ENCODE data around the gene SEC14L1. TPM values are rescaled to one million over a fixed set of nuclear protein-coding genes. Genes with fewer than 3 reads are reported as not detected.

The SEC14L1 gene
- total RNA-seq, 2 experiments from 2014 or later, result 98.5 to 146 TPM

GRCh38 chr17:77212081-77212832, 71.5 kb downstream of the SEC14L1 start:
- Mint-ChIP-seq H3K4me1 (peaks cover 1% of the 10 kb centered on the region), H3K36me3 (peaks cover 46% of the 10 kb centered on the region), H3K27ac (peak overlapping the region; percentile 12), H3K27me3 (no peaks in the 10 kb centered on the region), H3K9me3 (ENCODE audit: low read depth) (no peaks in the 10 kb centered on the region), H3K4me3 (no peak overlapping the region)
- CTCF ChIA-PET, result interaction anchor here (2.8 kb wide), 1 partner anchor 124 kb away, joined by 8 read pairs; no protein-coding TSS in a partner anchor
- DNase-seq, result no peak
- ATAC-seq, result no peak

GRCh38 chr17:77212833-77213777, 72.3 kb downstream of the SEC14L1 start:
- Mint-ChIP-seq H3K36me3 (peaks cover 46% of the 10 kb centered on the region), H3K4me3 (no peak overlapping the region), H3K4me1 (peaks cover 1% of the 10 kb centered on the region), H3K27me3 (no peaks in the 10 kb centered on the region), H3K27ac (no peak overlapping the region), H3K9me3 (ENCODE audit: low read depth) (no peaks in the 10 kb centered on the region)
- CTCF ChIA-PET, result interaction anchor here (2.8 kb wide), 1 partner anchor 125 kb away, joined by 8 read pairs; no protein-coding TSS in a partner anchor
- DNase-seq, result no peak
- no peak for ATAC-seq

- Mint-ChIP-seq H3K4me3 (no peak overlapping the region), H3K9me3 (ENCODE audit: low read depth) (no peaks in the 10 kb centered on the region), H3K27ac (no peak overlapping the region), H3K4me1 (peaks cover 1% of the 10 kb centered on the region), H3K36me3 (peaks cover 41% of the 10 kb centered on the region), H3K27me3 (no peaks in the 10 kb centered on the region)
- DNase-seq (no peak), ATAC-seq (no peak)
- CTCF ChIA-PET, result interaction anchor here (2.8 kb wide), 1 partner anchor 126 kb away, joined by 8 read pairs; no protein-coding TSS in a partner anchor
Observed at GRCh38 chr17:77213778-77214132, 73.0 kb downstream of the SEC14L1 start.

GRCh38 chr17:77214328-77214727, 73.6 kb downstream of the SEC14L1 start:
- H3K4me3 Mint-ChIP-seq, result no peak overlapping the region
- ATAC-seq (no peak), DNase-seq (no peak)
- CTCF ChIA-PET, result interaction anchor here (1.0 to 2.8 kb wide), 2 partner anchors 21 to 126 kb away, joined by 5 to 8 read pairs; no protein-coding TSS in a partner anchor
- no peaks in the 10 kb centered on the region for H3K9me3 Mint-ChIP-seq (ENCODE audit: low read depth)
- no peaks in the 10 kb centered on the region for H3K27me3 Mint-ChIP-seq
- peaks cover 46% of the 10 kb centered on the region for H3K36me3 Mint-ChIP-seq
- peaks cover 1% of the 10 kb centered on the region for H3K4me1 Mint-ChIP-seq
- no peak overlapping the region for H3K27ac Mint-ChIP-seq

GRCh38 chr17:77214743-77215142, 74.0 kb downstream of the SEC14L1 start:
- no peak overlapping the region for H3K4me3 Mint-ChIP-seq
- DNase-seq (no peak), ATAC-seq (peak; percentile 47)
- H3K9me3 Mint-ChIP-seq (ENCODE audit: low read depth), result no peaks in the 10 kb centered on the region
- no peaks in the 10 kb centered on the region for H3K4me1 Mint-ChIP-seq
- no peak overlapping the region for H3K27ac Mint-ChIP-seq
- peaks cover 43% of the 10 kb centered on the region for H3K36me3 Mint-ChIP-seq
- no peaks in the 10 kb centered on the region for H3K27me3 Mint-ChIP-seq
- CTCF ChIA-PET, result interaction anchor here (1.0 to 2.8 kb wide), 3 partner anchors 21 to 127 kb away, joined by 4 to 8 read pairs (median 5); no protein-coding TSS in a partner anchor

GRCh38 chr17:77215281-77215680, 74.5 kb downstream of the SEC14L1 start:
- CTCF ChIA-PET, result interaction anchor here (0.8 to 1.4 kb wide), 3 partner anchors 20 to 116 kb away, joined by 3 to 5 read pairs (median 4); no protein-coding TSS in a partner anchor
- ATAC-seq, result no peak
- Mint-ChIP-seq H3K4me1 (no peaks in the 10 kb centered on the region), H3K9me3 (ENCODE audit: low read depth) (no peaks in the 10 kb centered on the region), H3K4me3 (no peak overlapping the region), H3K27ac (no peak overlapping the region), H3K36me3 (peaks cover 41% of the 10 kb centered on the region), H3K27me3 (no peaks in the 10 kb centered on the region)
- DNase-seq, result no peak

- ATAC-seq (no peak), DNase-seq (no peak)
- Mint-ChIP-seq H3K27ac (no peak overlapping the region), H3K9me3 (ENCODE audit: low read depth) (no peaks in the 10 kb centered on the region), H3K4me1 (no peaks in the 10 kb centered on the region), H3K36me3 (peaks cover 33% of the 10 kb centered on the region), H3K4me3 (no peak overlapping the region), H3K27me3 (no peaks in the 10 kb centered on the region)
- CTCF ChIA-PET, result interaction anchor here (1.5 kb wide), 1 partner anchor 130 kb away, joined by 4 read pairs; no protein-coding TSS in a partner anchor
Observed at GRCh38 chr17:77216486-77216885, 75.7 kb downstream of the SEC14L1 start.

GRCh38 chr17:77217123-77217522, 76.4 kb downstream of the SEC14L1 start:
- H3K27me3 Mint-ChIP-seq, result no peaks in the 10 kb centered on the region
- peaks cover 30% of the 10 kb centered on the region for H3K36me3 Mint-ChIP-seq
- CTCF ChIA-PET, result interaction anchor here (1.5 kb wide), 1 partner anchor 130 kb away, joined by 4 read pairs; no protein-coding TSS in a partner anchor
- no peak for DNase-seq
- no peaks in the 10 kb centered on the region for H3K9me3 Mint-ChIP-seq (ENCODE audit: low read depth)
- no peaks in the 10 kb centered on the region for H3K4me1 Mint-ChIP-seq
- H3K27ac Mint-ChIP-seq, result no peak overlapping the region
- no peak for ATAC-seq
- H3K4me3 Mint-ChIP-seq, result no peak overlapping the region

GRCh38 chr17:77217566-77217965, 76.8 kb downstream of the SEC14L1 start:
- CTCF ChIA-PET, result interaction anchor here (1.5 kb wide), 1 partner anchor 131 kb away, joined by 4 read pairs; no protein-coding TSS in a partner anchor
- Mint-ChIP-seq H3K4me3 (no peak overlapping the region), H3K27me3 (no peaks in the 10 kb centered on the region), H3K9me3 (ENCODE audit: low read depth) (no peaks in the 10 kb centered on the region), H3K27ac (no peak overlapping the region), H3K4me1 (no peaks in the 10 kb centered on the region), H3K36me3 (peaks cover 29% of the 10 kb centered on the region)
- DNase-seq (no peak), ATAC-seq (no peak)

- ATAC-seq, result no peak
- no peak overlapping the region for H3K4me3 Mint-ChIP-seq
- no peaks in the 10 kb centered on the region for H3K9me3 Mint-ChIP-seq (ENCODE audit: low read depth)
- H3K27me3 Mint-ChIP-seq, result no peaks in the 10 kb centered on the region
- H3K36me3 Mint-ChIP-seq, result peaks cover 28% of the 10 kb centered on the region
- CTCF ChIA-PET, result no interaction called here
- no peaks in the 10 kb centered on the region for H3K4me1 Mint-ChIP-seq
- no peak for DNase-seq
- no peak overlapping the region for H3K27ac Mint-ChIP-seq
Observed at GRCh38 chr17:77218902-77219301, 78.1 kb downstream of the SEC14L1 start.

- no peak overlapping the region for H3K27ac Mint-ChIP-seq
- DNase-seq (no peak), ATAC-seq (no peak)
- peaks cover 16% of the 10 kb centered on the region for H3K36me3 Mint-ChIP-seq
- H3K4me1 Mint-ChIP-seq, result no peaks in the 10 kb centered on the region
- no peaks in the 10 kb centered on the region for H3K27me3 Mint-ChIP-seq
- CTCF ChIA-PET, result interaction anchor here (0.7 kb wide), 1 partner anchor 272 kb away, joined by 5 read pairs; no protein-coding TSS in a partner anchor
- no peak overlapping the region for H3K4me3 Mint-ChIP-seq
- peaks cover 7% of the 10 kb centered on the region for H3K9me3 Mint-ChIP-seq (ENCODE audit: low read depth)
Observed at GRCh38 chr17:77222356-77222755, 81.6 kb downstream of the SEC14L1 start.

- peaks cover 10% of the 10 kb centered on the region for H3K36me3 Mint-ChIP-seq
Observed at GRCh38 chr17:77223642-77224420, 83.1 kb downstream of the SEC14L1 start.

More at GRCh38 chr17:77223642-77224420, 83.1 kb downstream of the SEC14L1 start:
- CTCF ChIA-PET, result interaction anchor here (0.6 kb wide), 1 partner anchor 167 kb away, joined by 3 read pairs; no protein-coding TSS in a partner anchor
- peaks cover 7% of the 10 kb centered on the region for H3K9me3 Mint-ChIP-seq (ENCODE audit: low read depth)
- no peaks in the 10 kb centered on the region for H3K4me1 Mint-ChIP-seq
- no peaks in the 10 kb centered on the region for H3K27me3 Mint-ChIP-seq
- ATAC-seq (no peak), DNase-seq (no peak)
- H3K4me3 Mint-ChIP-seq, result no peak overlapping the region
- H3K27ac Mint-ChIP-seq, result no peak overlapping the region
